Activated CD8-positive, alpha-beta memory T cell treated with anti-CD3 and anti-CD28 coated beads, Interleukin-2, amount 50 U/mL, for 4 hours (primary cell): Measurements from ENCODE around the gene DMBX1.

Source experiments
- DNase-seq: peaks from one replicate; pipeline ENCODE4 v3.0.0-alpha.2; 2020

DMBX1 gene

DNA sequence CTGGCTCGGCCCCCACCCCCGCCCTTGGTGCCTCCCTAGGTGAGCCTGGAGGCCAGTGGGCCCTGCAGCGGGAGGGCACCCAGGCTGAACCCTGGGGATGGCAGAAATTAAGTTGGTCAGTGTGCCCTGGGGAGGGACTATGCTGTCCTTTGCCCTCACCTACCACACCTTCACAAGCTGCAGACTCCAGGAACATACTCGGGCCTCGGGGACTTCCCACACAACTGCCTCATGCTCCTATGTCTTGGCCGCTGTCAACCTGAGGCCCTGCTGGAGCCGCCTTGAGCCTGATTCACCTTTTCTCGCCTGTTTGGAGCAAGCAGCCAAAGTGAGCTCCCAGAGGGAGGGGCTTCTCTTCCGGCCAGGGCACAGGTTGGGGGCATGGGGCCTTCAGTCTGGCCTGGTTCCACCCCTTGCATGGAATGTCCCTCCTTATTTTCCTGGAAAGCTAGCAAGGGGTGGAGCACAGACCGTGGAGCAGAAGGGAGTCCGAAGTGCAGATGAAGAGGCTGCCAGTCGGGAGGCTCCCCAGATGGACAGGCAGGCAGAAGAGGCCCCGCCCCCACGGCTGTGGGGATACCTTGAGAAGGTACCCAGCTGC is 37.2 kb downstream of the DMBX1 start:
- DNase-seq = no peak

DNA sequence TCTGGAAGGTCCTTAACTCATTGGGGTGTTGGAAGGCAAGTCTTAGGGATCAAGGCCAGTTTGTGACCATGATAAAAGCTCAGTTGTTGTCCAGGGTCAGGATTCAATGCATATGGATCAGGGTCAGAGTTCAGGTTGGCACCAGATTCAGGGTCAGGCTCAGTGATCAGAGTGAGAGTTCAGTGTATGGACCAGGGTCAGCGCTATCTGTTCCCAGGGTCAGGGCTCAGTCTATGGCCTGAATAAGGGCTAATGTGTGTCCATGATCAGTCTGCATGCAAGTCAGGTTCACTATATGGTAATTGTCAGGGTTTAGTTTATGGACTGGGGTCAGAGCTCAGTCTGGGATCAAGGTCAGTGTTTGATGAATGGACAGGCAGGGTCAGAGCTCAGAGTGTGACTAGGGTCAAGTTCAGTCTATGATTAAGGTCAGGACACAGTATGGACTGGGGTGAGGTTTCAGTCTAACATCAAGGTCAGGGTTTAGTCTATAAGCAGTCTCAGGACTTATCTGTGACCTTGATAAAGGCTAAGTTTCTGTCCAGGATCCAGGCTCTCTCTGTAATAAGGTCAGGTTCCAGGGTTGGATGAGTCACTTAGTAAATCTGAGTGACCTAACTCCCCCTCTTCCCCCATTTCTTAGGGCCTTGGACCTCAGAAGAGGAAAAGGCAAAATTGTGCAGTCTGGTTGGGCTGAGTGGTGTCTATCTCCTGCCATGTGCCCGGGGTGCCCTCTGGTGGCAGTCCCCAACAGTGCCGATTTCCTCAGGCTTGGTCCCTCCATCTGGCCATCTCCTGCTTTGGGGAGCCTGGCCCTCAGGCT is 38.0 kb downstream of the DMBX1 start:
- DNase-seq = peak; percentile 73

GRCh38 chr1:46528297-46528955 is 38.8 kb downstream of the DMBX1 start:
- no peak for DNase-seq

GRCh38 chr1:46529031-46529630 is 39.5 kb downstream of the DMBX1 start:
- no peak for DNase-seq

DNA sequence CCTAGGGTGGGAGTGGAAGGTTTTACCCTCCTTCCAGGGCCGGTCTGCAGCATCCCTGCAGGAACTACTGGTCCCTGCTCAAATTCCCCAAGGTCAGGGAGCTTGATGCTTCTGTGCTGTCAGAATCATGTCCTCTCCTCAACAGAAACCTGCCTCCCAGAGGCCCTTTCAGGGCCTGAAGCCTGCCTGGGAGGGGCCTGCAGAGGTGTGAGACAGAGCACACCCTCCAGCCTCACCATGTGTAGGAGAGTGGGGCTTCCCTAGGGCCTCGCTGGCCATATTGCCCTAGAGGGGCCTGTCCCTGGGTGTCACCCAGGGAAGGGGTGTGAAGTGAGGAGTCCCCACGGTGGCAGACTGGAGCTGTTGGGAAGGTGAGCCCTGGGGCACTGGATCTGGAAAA is 40.7 kb downstream of the DMBX1 start:
- no peak for DNase-seq

- no peak for DNase-seq
Observed at GRCh38 chr1:46530791-46531409, 41.3 kb downstream of the DMBX1 start.

DNA sequence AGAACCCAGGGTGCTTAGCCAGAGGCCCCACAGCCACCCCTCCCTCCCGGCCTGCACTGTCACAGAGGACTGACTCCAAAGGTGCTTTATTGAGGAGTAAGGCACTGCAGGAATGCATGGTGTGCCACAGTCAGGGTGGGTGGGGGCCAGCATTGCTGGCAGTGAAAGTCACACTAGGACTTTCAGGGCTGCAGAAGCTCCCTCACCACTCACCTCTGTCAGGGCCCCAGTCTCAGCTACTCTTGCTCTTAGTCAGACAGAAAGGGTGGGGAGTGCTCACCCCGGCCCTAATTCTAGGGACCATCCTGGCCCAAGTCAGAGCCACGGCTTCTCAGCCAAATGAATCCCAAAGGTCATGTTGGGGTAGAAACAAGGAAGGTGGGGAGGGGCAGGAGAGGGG is 42.5 kb downstream of the DMBX1 start:
- no peak for DNase-seq

DNA sequence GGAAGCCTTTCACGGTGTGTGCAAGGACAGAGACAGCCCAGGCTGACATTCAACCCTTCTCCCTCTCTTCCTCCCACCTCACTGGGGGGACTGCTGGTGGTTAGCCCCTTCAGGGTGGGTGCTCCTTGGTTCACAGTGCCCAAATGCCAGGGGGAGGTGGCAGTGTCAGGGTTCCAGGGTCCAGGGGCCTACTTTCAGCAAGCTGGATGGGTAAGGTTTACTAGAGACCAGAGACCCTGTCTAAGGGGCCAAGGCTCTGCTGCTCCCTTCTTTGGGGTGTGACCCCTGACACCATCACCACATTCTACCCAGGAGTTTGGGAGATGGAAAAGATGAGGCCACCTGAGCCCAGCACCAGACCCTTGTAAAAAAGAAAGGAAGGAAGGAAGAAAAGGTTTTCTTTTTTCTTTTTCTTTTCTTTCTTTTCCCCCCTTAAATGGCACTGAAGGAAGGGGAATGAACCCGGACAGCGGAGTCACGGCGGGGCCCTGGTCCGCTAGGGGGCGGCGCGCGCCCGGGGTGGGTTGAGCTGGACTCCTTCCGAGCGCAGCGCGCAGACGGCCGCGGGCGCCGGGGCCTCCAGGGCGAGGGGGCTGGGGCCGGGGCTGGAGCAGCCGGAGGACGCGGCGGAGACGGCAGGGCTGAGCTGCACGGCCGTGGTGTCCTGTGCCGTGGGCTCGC is 43.0 kb downstream of the DMBX1 start:
- DNase-seq = peak; percentile 77

DNA sequence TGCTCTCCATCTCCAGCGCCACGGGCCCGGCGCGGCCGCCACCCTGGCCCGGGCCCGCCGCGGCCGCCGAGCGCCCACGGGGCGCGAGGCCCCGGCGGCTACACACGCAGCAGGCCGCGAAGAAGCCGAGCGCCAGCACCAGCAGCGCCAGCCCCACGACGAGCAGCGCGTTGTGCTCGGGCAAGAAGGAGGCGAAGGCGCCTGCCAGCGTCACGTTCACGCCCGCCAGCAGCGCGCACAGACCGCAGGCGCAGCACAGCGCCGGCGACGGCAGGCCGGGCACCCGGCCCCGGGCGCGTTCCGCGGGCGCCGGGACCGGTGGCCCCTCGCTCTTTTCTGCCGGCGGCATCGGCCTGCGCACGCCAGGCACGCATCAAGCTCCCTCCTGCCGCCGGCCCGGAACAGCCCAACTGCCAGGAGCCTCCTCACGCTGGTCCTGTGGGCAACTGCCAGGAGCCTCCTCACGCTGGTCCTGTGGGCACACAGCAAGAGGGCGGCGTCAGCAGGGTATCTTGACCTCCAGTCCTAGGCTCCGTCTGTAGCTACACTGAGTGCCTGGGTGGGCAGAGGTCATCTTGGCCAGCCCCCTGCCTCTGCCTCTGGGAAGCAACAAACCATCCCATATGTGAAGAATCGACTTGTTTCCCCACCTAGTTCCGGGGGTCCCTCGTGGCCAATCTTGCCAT is 43.7 kb downstream of the DMBX1 start:
- DNase-seq = peak; percentile 56

DNA sequence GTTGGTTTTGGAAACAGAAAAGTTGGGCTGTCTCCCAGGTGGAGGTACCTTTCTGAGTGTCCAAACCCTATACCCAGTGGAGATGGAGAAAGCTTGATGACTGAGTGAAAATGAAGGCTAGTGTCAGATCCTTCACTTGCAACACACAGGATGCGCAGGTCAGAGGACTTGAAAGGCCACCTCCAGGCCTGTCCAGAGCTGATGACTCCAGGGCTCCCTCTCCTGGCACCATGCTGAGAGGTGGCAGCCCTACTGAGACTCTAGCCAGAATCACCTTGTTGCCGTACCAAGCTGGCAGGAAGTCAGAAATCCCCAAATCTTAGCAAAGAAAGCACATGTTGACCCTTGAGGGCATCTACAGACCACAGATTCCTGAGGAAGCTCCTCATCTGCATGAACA is 45.4 kb downstream of the DMBX1 start:
- no peak for DNase-seq

GRCh38 chr1:46536527-46536926 is 46.9 kb downstream of the DMBX1 start:
- DNase-seq = no peak

DNA sequence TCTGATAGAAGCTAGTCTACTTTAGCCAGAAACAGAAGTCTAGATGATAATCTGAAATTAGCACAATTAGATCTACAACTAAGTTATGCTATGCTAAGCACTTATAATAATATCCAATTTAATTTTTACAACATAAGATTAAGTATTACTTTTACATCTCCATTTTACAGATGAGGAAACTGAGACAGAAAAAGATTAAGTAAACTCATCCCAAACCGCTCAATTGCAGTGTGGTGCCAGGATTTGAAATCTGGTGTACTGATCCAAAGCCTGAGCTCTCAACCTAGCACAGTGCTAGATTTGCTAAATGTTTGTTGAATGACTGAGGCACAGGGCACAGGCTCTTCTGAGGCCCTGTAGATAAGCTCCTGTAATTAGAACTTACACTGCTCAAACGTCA is 48.0 kb downstream of the DMBX1 start:
- no peak for DNase-seq

GRCh38 chr1:46538147-46538546 is 48.5 kb downstream of the DMBX1 start:
- no peak for DNase-seq
